HG03280 (cell line): Measurements from ENCODE around the gene COX20.
"Not testable (repeated sequence)": the region's sequence is repeated elsewhere in the genome, so short reads cannot be mapped to it uniquely, and the experiment has no call there.

ENCODE experiments used
- ATAC-seq: cut with Tn5 transposase; IDR thresholded peaks from one replicate; pipeline ENCODE4 v1.9.1; 2021; ENCODE audit warnings: mild to moderate bottlenecking, moderate library complexity; ENCODE audit not compliant: unreplicated experiment

Gene COX20

GRCh38 chr1:244821134-244821533, 14.3 kb upstream of the COX20 start:
- no peak for ATAC-seq

GRCh38 chr1:244822878-244823277, 12.6 kb upstream of the COX20 start:
- ATAC-seq, result no peak

- ATAC-seq, result no peak
Observed at GRCh38 chr1:244826712-244827111, 8.7 kb upstream of the COX20 start.

- ATAC-seq, result no peak
Observed at GRCh38 chr1:244830639-244831038, 4.8 kb upstream of the COX20 start.

GRCh38 chr1:244833260-244833659, 2.2 kb upstream of the COX20 start:
- ATAC-seq, result not testable (repeated sequence)

- ATAC-seq, result peak; percentile 9
Observed at GRCh38 chr1:244833734-244834542, 1.5 kb upstream of the COX20 start.

GRCh38 chr1:244834543-244835275, 749 bp upstream of the COX20 start:
- ATAC-seq, result peak; percentile 65

- ATAC-seq, result no peak
Observed at GRCh38 chr1:244836135-244836521, 670 bp downstream of the COX20 start.

GRCh38 chr1:244836584-244836983, 1.1 kb downstream of the COX20 start:
- no peak for ATAC-seq

GRCh38 chr1:244837597-244838258, 2.3 kb downstream of the COX20 start:
- no peak for ATAC-seq

- ATAC-seq, result no peak
Observed at GRCh38 chr1:244839656-244840055, 4.2 kb downstream of the COX20 start.

- no peak for ATAC-seq
Observed at GRCh38 chr1:244840219-244840794, 4.8 kb downstream of the COX20 start.

- ATAC-seq, result no peak
Observed at GRCh38 chr1:244841273-244841927, 5.9 kb downstream of the COX20 start.

GRCh38 chr1:244843148-244843978, 7.9 kb downstream of the COX20 start:
- no peak for ATAC-seq

- ATAC-seq, result no peak
Observed at GRCh38 chr1:244844155-244845121, 9.0 kb downstream of the COX20 start.

GRCh38 chr1:244846653-244847052, 11.2 kb downstream of the COX20 start:
- no peak for ATAC-seq

- ATAC-seq, result no peak
Observed at GRCh38 chr1:244849189-244849866, 13.9 kb downstream of the COX20 start.
